ENCODE measurements around the gene SMG6.

DNA sequence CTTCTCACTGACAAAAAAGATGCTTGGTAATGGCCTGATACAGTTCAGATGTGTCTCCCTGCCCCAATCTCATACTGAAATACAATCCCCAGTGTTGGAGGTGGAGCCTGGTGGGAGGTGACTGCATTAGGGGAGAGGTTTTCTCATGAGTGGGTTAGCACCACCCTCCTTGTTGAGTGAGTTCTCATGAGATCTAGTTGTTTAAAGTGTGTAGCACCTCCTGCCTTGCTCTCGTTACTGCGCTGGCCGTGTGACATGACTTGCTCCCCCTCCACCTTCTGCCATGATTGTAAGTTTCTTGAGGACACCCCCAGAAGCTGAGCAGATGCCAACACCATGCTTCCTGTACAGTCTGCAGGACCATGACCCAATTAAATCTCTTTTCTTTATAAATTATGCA, 27.7 kb upstream of the SMG6 start:
- TF ChIP-seq ZNF549 (tag by site-specific recombination; IDR thresholded peaks at IDR 0.05) (no peak), BCL11A (tag by site-specific recombination; IDR thresholded peaks at IDR 0.05; ENCODE audit: low read depth) (no peak), ZNF366 (tag by site-specific recombination; conservative IDR thresholded peaks at IDR 0.05) (no peak), ZNF350 (tag by site-specific recombination; IDR thresholded peaks at IDR 0.05) (no peak), ZNF239 (tag by site-specific recombination; IDR thresholded peaks at IDR 0.05) (no peak), KLF10 (tag by site-specific recombination; IDR thresholded peaks at IDR 0.05) (no peak), ATF2 (tag by site-specific recombination; IDR thresholded peaks at IDR 0.05; ENCODE audit: low read depth) (no peak), ZFP69B (tag by site-specific recombination; IDR thresholded peaks at IDR 0.05) (no peak), ZNF747 (tag by site-specific recombination; IDR thresholded peaks at IDR 0.05) (no peak)
- TF ChIP-seq, protein P1, sequence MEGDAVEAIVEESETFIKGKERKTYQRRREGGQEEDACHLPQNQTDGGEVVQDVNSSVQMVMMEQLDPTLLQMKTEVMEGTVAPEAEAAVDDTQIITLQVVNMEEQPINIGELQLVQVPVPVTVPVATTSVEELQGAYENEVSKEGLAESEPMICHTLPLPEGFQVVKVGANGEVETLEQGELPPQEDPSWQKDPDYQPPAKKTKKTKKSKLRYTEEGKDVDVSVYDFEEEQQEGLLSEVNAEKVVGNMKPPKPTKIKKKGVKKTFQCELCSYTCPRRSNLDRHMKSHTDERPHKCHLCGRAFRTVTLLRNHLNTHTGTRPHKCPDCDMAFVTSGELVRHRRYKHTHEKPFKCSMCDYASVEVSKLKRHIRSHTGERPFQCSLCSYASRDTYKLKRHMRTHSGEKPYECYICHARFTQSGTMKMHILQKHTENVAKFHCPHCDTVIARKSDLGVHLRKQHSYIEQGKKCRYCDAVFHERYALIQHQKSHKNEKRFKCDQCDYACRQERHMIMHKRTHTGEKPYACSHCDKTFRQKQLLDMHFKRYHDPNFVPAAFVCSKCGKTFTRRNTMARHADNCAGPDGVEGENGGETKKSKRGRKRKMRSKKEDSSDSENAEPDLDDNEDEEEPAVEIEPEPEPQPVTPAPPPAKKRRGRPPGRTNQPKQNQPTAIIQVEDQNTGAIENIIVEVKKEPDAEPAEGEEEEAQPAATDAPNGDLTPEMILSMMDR (tag by site-specific recombination; IDR thresholded peaks at IDR 0.05): no peak
- TF ChIP-seq, protein P2, sequence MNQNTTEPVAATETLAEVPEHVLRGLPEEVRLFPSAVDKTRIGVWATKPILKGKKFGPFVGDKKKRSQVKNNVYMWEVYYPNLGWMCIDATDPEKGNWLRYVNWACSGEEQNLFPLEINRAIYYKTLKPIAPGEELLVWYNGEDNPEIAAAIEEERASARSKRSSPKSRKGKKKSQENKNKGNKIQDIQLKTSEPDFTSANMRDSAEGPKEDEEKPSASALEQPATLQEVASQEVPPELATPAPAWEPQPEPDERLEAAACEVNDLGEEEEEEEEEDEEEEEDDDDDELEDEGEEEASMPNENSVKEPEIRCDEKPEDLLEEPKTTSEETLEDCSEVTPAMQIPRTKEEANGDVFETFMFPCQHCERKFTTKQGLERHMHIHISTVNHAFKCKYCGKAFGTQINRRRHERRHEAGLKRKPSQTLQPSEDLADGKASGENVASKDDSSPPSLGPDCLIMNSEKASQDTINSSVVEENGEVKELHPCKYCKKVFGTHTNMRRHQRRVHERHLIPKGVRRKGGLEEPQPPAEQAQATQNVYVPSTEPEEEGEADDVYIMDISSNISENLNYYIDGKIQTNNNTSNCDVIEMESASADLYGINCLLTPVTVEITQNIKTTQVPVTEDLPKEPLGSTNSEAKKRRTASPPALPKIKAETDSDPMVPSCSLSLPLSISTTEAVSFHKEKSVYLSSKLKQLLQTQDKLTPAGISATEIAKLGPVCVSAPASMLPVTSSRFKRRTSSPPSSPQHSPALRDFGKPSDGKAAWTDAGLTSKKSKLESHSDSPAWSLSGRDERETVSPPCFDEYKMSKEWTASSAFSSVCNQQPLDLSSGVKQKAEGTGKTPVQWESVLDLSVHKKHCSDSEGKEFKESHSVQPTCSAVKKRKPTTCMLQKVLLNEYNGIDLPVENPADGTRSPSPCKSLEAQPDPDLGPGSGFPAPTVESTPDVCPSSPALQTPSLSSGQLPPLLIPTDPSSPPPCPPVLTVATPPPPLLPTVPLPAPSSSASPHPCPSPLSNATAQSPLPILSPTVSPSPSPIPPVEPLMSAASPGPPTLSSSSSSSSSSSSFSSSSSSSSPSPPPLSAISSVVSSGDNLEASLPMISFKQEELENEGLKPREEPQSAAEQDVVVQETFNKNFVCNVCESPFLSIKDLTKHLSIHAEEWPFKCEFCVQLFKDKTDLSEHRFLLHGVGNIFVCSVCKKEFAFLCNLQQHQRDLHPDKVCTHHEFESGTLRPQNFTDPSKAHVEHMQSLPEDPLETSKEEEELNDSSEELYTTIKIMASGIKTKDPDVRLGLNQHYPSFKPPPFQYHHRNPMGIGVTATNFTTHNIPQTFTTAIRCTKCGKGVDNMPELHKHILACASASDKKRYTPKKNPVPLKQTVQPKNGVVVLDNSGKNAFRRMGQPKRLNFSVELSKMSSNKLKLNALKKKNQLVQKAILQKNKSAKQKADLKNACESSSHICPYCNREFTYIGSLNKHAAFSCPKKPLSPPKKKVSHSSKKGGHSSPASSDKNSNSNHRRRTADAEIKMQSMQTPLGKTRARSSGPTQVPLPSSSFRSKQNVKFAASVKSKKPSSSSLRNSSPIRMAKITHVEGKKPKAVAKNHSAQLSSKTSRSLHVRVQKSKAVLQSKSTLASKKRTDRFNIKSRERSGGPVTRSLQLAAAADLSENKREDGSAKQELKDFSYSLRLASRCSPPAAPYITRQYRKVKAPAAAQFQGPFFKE (tag by site-specific recombination; IDR thresholded peaks at IDR 0.05; ENCODE audit: borderline replicate concordance): no peak
- TF ChIP-seq, protein P3, sequence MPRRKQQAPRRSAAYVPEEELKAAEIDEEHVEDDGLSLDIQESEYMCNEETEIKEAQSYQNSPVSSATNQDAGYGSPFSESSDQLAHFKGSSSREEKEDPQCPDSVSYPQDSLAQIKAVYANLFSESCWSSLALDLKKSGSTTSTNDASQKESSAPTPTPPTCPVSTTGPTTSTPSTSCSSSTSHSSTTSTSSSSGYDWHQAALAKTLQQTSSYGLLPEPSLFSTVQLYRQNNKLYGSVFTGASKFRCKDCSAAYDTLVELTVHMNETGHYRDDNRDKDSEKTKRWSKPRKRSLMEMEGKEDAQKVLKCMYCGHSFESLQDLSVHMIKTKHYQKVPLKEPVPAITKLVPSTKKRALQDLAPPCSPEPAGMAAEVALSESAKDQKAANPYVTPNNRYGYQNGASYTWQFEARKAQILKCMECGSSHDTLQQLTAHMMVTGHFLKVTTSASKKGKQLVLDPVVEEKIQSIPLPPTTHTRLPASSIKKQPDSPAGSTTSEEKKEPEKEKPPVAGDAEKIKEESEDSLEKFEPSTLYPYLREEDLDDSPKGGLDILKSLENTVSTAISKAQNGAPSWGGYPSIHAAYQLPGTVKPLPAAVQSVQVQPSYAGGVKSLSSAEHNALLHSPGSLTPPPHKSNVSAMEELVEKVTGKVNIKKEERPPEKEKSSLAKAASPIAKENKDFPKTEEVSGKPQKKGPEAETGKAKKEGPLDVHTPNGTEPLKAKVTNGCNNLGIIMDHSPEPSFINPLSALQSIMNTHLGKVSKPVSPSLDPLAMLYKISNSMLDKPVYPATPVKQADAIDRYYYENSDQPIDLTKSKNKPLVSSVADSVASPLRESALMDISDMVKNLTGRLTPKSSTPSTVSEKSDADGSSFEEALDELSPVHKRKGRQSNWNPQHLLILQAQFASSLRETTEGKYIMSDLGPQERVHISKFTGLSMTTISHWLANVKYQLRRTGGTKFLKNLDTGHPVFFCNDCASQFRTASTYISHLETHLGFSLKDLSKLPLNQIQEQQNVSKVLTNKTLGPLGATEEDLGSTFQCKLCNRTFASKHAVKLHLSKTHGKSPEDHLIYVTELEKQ (tag by site-specific recombination; IDR thresholded peaks at IDR 0.05; ENCODE audit: borderline replicate concordance): no peak
- TF ChIP-seq, protein P4, sequence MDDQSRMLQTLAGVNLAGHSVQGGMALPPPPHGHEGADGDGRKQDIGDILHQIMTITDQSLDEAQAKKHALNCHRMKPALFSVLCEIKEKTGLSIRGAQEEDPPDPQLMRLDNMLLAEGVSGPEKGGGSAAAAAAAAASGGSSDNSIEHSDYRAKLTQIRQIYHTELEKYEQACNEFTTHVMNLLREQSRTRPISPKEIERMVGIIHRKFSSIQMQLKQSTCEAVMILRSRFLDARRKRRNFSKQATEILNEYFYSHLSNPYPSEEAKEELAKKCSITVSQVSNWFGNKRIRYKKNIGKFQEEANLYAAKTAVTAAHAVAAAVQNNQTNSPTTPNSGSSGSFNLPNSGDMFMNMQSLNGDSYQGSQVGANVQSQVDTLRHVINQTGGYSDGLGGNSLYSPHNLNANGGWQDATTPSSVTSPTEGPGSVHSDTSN (CRISPR knock-in tag; IDR thresholded peaks at IDR 0.05): no peak
